A673 (cell line): ENCODE measurements around the gene CDC40. TPM values are rescaled to one million over a fixed set of nuclear protein-coding genes. Genes with fewer than 3 reads are reported as not detected.

Source experiments
- BruUV-seq: library from RNA; stranded (reverse); fragments of 400-500 nt; replicated peaks from 2 replicates; lab custom pipeline; 2021; lab: Mats Ljungman, UMichigan
- CTCF ChIA-PET: fragments of 300-600 bp; sonication (Branson Sonifier 250); formaldehyde crosslinking; loops from one replicate; lab custom pipeline; 2022; ENCODE audit warnings: antibody characterized with exemption; lab: Charles Lee
- POLR2A ChIA-PET: fragments of 300-600 bp; sonication (Branson Sonifier 250); formaldehyde crosslinking; loops from one replicate; lab custom pipeline; 2022; ENCODE audit warnings: antibody characterized with exemption; ENCODE audit not compliant: low non-redundant PET; lab: Charles Lee
- DNase-seq: peaks from one replicate; pipeline ENCODE4 v3.0.0-alpha.2; 2015; ENCODE audit warnings: low spot score
- H3K27ac ChIP-seq: fragments of 200-600 bp; sonication (generic); 2 replicates; pipeline ENCODE4 v1.5.1; 2016; ENCODE audit warnings: mixed run types, low read depth, mild to moderate bottlenecking, mixed read lengths, antibody characterized with exemption, low read length; ENCODE audit not compliant: poor library complexity, severe bottlenecking
- H3K27me3 ChIP-seq: fragments of 200-600 bp; sonication (generic); replicated peaks from 2 replicates; pipeline ENCODE4 v1.6.1; 2017; ENCODE audit warnings: mixed run types, low read depth, mild to moderate bottlenecking, mixed read lengths, antibody characterized with exemption, low read length; ENCODE audit not compliant: insufficient read depth, poor library complexity
- H3K36me3 ChIP-seq: fragments of 200-600 bp; sonication (generic); 2 replicates; pipeline ENCODE4 v1.6.1; 2016; ENCODE audit warnings: mixed run types, mild to moderate bottlenecking, mixed read lengths, antibody characterized with exemption, low read length; ENCODE audit not compliant: insufficient read depth, poor library complexity, severe bottlenecking
- H3K4me1 ChIP-seq: fragments of 200-600 bp; sonication (generic); 2 replicates; pipeline ENCODE4 v1.6.1; 2017; ENCODE audit warnings: mixed run types, mild to moderate bottlenecking, mixed read lengths, antibody characterized with exemption, low read length; ENCODE audit not compliant: insufficient read depth, poor library complexity, severe bottlenecking
- H3K4me3 ChIP-seq: fragments of 200-600 bp; sonication (generic); 2 replicates; pipeline ENCODE4 v1.5.1; 2016; ENCODE audit warnings: low read depth, mixed run types, mild to moderate bottlenecking, mixed read lengths, low read length; ENCODE audit not compliant: poor library complexity, severe bottlenecking
- H3K9me3 ChIP-seq: fragments of 200-600 bp; sonication (generic); 2 replicates; pipeline ENCODE4 v1.6.1; 2016; ENCODE audit warnings: mixed run types, low read depth, mild to moderate bottlenecking, mixed read lengths, antibody characterized with exemption, low read length; ENCODE audit not compliant: poor library complexity, severe bottlenecking
- EZH2 ChIP-seq: fragments of 200-600 bp; sonication (generic); IDR thresholded peaks from 2 replicates; pipeline ENCODE4 v1.6.1; 2017; ENCODE audit warnings: borderline replicate concordance, low read depth, mild to moderate bottlenecking, mixed read lengths, antibody characterized with exemption, low read length; ENCODE audit not compliant: poor library complexity, severe bottlenecking
- intact Hi-C: fragments of 100-400 bp; cut with micrococcal nuclease; formaldehyde crosslinking; loops from one replicate; pipeline ENCODE4 v1.10.0; 2022; ENCODE audit not compliant: unreplicated experiment
- total RNA-seq: library from RNA; stranded (reverse); gene quantifications from 2 replicates; pipeline ENCODE4 v1.2.3, GENCODE V29; 2021
- TF ChIP-seq, protein P1 (sequence below): fragments of 300-800, 200-600 bp; sonication (generic); conservative IDR thresholded peaks from 2 replicates; pipeline ENCODE4 v1.5.1; 2017; ENCODE audit warnings: low read depth, mild to moderate bottlenecking, antibody characterized with exemption, low read length, moderate library complexity, mixed read lengths

The CDC40 gene
- total RNA-seq, 1 experiment from 2014 or later = 47.7 TPM

DNA sequence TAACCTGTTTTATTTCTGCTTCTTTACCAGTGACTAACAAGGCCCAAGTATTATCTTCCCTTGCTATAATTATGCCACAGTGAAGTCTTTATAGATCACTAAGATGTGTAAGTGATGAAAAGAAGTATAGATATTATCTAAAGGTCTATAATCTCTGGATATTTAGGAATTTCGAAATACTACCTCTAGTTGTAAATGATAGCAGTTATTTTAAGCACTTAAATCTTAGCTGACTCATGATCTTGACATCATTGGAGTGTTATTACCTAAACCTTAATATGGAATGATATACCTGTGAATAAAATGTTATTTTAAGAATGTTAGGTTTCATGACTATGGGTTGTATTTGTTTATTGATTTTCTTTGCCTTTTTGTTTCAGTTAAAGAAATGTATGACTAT is 31.5 kb downstream of the CDC40 start:
- Histone ChIP-seq H3K9me3 (no peaks in the 10 kb centered on the region), H3K4me1 (no peaks in the 10 kb centered on the region), H3K27ac (no peak overlapping the region), H3K36me3 (peaks cover 80% of the 10 kb centered on the region), H3K4me3 (no peak overlapping the region), H3K27me3 (no peaks in the 10 kb centered on the region)
- TF ChIP-seq, protein P1, sequence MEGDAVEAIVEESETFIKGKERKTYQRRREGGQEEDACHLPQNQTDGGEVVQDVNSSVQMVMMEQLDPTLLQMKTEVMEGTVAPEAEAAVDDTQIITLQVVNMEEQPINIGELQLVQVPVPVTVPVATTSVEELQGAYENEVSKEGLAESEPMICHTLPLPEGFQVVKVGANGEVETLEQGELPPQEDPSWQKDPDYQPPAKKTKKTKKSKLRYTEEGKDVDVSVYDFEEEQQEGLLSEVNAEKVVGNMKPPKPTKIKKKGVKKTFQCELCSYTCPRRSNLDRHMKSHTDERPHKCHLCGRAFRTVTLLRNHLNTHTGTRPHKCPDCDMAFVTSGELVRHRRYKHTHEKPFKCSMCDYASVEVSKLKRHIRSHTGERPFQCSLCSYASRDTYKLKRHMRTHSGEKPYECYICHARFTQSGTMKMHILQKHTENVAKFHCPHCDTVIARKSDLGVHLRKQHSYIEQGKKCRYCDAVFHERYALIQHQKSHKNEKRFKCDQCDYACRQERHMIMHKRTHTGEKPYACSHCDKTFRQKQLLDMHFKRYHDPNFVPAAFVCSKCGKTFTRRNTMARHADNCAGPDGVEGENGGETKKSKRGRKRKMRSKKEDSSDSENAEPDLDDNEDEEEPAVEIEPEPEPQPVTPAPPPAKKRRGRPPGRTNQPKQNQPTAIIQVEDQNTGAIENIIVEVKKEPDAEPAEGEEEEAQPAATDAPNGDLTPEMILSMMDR = no peak
- TF ChIP-seq EZH2 = no peak
- CTCF ChIA-PET = no interaction called here
- POLR2A ChIA-PET = no interaction called here
- intact Hi-C loops = no loop called here
- no TSS peak for BruUV-seq
- DNase-seq = no peak

DNA sequence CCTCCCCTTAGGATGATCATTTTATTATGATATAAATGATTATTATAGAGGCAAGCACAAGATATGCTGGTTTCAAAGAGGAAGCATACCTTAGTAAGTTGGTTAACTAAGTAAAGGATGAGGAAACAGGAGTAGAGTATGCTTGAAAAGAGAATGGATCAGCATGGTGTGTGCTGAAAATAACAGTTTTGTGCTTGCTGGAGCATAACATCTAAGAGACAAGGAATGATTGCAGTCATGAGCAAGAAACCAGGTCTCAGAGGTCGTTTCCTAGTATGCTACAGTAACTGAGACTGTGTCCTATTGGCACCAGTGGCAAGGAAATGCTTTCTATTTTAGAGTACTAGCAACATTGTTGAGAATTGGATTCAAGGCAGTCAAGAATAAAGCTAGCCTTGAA is 34.1 kb downstream of the CDC40 start:
- POLR2A ChIA-PET = no interaction called here
- CTCF ChIA-PET = no interaction called here
- peaks cover 4% of the 10 kb centered on the region for H3K4me1 ChIP-seq
- H3K27ac ChIP-seq = no peak overlapping the region
- H3K9me3 ChIP-seq = no peaks in the 10 kb centered on the region
- intact Hi-C loops = no loop called here
- DNase-seq = no peak
- H3K36me3 ChIP-seq = peaks cover 88% of the 10 kb centered on the region
- no peak overlapping the region for H3K4me3 ChIP-seq
- H3K27me3 ChIP-seq = no peaks in the 10 kb centered on the region
- no peak for TF ChIP-seq EZH2
- TF ChIP-seq, protein P1 = no peak
- BruUV-seq = no TSS peak

DNA sequence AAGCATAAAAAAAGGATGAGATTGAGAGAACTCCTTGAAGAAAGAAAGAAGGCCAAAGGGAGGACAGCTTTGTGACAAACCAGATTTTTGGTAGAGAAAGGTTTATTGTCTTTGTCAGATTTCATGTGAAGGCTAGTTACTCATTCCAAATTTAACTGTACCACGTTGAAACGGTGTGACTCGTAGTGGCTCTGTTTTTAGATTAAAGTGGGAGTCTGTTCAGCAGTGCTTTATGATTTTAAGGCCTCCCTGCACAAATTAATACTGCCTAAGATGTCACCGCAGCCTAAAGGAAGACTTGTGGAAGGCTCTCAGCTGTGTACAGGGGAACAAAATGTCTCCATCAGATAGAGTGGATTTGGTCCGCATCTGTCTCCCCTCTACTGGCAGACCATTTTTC is 35.9 kb downstream of the CDC40 start:
- ChIA-PET CTCF (no interaction called here), POLR2A (no interaction called here)
- Histone ChIP-seq H3K27ac (no peak overlapping the region), H3K9me3 (no peaks in the 10 kb centered on the region), H3K4me1 (peaks cover 4% of the 10 kb centered on the region), H3K27me3 (no peaks in the 10 kb centered on the region), H3K36me3 (peaks cover 86% of the 10 kb centered on the region), H3K4me3 (no peak overlapping the region)
- no peak for DNase-seq
- TF ChIP-seq, protein P1 = no peak
- TF ChIP-seq EZH2 = no peak
- intact Hi-C loops = no loop called here
- BruUV-seq = no TSS peak
